Activated CD4-positive, alpha-beta T cell treated with anti-CD3 and anti-CD28 coated beads, Interleukin-2, amount 10 ng/mL, durations not matched to agents 7 days and 5 days (primary cell): ENCODE results near the gene MAP1S. TPM values are rescaled to one million over a fixed set of nuclear protein-coding genes. Genes with fewer than 3 reads are reported as not detected.

ENCODE experiments used
- CTCF ChIA-PET: fragments of 350-600 bp; sonication (Branson Sonifier 250); formaldehyde crosslinking; loops from one replicate; lab custom pipeline; 2021; ENCODE audit warnings: antibody characterized with exemption; lab: Charles Lee
- POLR2A ChIA-PET: fragments of 350-600 bp; sonication (Branson Sonifier 250); formaldehyde crosslinking; loops from one replicate; lab custom pipeline; 2021; ENCODE audit warnings: antibody characterized with exemption; lab: Charles Lee
- DNase-seq: peaks from one replicate; pipeline ENCODE4 v3.0.0-alpha.2; 2020
- H3K27ac Mint-ChIP-seq: one replicate; pipeline ENCODE4 v1.8.0; 2021; ENCODE audit warnings: mild to moderate bottlenecking, moderate library complexity, mixed read lengths
- H3K27me3 Mint-ChIP-seq: one replicate; pipeline ENCODE4 v1.8.0; 2021; ENCODE audit warnings: mixed read lengths
- H3K36me3 Mint-ChIP-seq: one replicate; pipeline ENCODE4 v1.8.0; 2021; ENCODE audit warnings: low read depth, mixed read lengths
- H3K4me1 Mint-ChIP-seq: one replicate; pipeline ENCODE4 v1.8.0; 2021; ENCODE audit warnings: mixed read lengths
- H3K4me3 Mint-ChIP-seq: one replicate; pipeline ENCODE4 v1.8.0; 2021; ENCODE audit warnings: mild to moderate bottlenecking, moderate library complexity, mixed read lengths
- H3K9me3 Mint-ChIP-seq: one replicate; pipeline ENCODE4 v1.8.0; 2021; ENCODE audit warnings: mixed read lengths
- total RNA-seq, 2 experiments: library from RNA; stranded (reverse); gene quantifications; one replicate each; pipeline ENCODE4 v1.2.3, GENCODE V29; 2021

MAP1S gene
- total RNA-seq, 2 experiments from 2014 or later, result 75.3 to 75.7 TPM

DNA sequence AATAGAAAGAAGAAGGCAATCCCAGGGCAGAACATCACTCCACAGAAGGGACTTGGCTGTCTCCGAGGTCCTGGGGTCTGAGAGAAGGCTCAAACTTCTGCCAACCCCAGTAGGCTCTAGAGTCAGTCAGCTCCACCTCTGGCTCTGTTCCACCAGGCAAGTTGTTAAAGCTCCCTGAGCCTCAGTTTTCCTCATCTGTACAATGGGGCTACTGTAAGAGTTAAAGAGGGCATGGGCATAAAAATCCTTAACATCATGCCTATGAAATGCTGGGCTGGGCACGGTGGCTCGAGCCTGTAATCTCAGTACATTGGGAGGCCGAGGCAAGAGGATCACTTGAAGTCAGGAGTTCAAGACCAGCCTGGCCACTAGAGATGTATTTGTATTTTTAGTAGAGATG lies 36.2 kb upstream of the MAP1S start:
- no peak for DNase-seq
- ChIA-PET CTCF (interaction anchor here (0.7 to 1.1 kb wide), 3 partner anchors 8 to 20 kb away, joined by 3 to 4 read pairs (median 3); no protein-coding TSS in a partner anchor), POLR2A (no interaction called here)
- Mint-ChIP-seq H3K4me3 (no peak overlapping the region), H3K36me3 (peaks cover 2% of the 10 kb centered on the region), H3K4me1 (peaks cover 6% of the 10 kb centered on the region), H3K27ac (no peak overlapping the region), H3K9me3 (no peaks in the 10 kb centered on the region), H3K27me3 (peaks cover 68% of the 10 kb centered on the region)

DNA sequence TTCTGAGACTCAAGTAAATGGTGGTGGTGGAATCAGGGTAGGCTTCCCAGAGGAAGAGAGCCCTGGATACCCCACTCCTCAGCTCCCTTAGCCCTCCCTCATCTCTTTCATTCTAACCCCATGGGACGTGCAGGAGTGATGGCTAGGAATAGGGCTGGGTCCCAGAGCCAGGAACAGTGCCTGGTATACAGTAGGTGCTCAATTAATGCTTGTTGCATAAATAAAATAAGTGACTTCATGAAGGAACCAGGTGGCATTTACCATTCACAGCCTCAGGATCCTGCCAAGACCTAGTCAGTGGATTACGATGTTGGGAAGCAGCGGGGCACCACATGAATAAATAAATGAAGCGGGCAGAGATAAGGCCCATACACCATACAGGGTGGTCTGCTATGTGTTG lies 35.0 kb upstream of the MAP1S start:
- H3K27me3 Mint-ChIP-seq, result peaks cover 70% of the 10 kb centered on the region
- no peak overlapping the region for H3K27ac Mint-ChIP-seq
- POLR2A ChIA-PET, result no interaction called here
- H3K4me1 Mint-ChIP-seq, result peaks cover 10% of the 10 kb centered on the region
- peaks cover 2% of the 10 kb centered on the region for H3K36me3 Mint-ChIP-seq
- no peak for DNase-seq
- H3K9me3 Mint-ChIP-seq, result no peaks in the 10 kb centered on the region
- CTCF ChIA-PET, result interaction anchor here (0.6 to 1.4 kb wide), 2 partner anchors 13 to 233 kb away, joined by 3 read pairs; no protein-coding TSS in a partner anchor
- no peak overlapping the region for H3K4me3 Mint-ChIP-seq

DNA sequence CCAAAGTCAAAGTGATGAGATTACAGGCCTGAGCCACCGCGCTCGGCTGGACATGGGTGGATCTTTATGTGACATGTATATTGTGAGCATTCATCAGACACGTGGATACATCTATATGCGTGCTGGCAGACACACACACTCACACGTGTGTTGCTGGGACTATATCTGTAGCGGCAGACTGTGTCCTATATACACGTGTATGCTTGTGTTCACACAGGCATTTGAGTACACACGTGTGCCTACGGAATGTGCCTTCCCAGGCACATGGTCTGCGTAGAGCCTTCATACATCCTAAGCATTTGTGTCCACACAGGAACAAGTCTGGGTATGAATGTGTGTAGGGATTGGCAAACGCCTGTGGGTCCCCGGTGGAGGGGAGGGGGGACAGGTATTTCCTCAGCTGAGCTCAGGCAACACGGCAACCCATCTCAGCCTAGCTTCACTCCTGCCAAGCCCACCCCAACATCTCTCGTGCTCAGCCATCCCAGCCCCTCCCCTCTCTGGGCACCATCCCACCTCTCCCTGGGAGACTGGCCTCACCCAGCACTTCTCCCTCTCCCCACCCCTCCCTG lies 33.7 kb upstream of the MAP1S start:
- peaks cover 2% of the 10 kb centered on the region for H3K36me3 Mint-ChIP-seq
- no peak overlapping the region for H3K27ac Mint-ChIP-seq
- ChIA-PET POLR2A (no interaction called here), CTCF (no interaction called here)
- H3K27me3 Mint-ChIP-seq, result peaks cover 63% of the 10 kb centered on the region
- no peaks in the 10 kb centered on the region for H3K9me3 Mint-ChIP-seq
- no peak for DNase-seq
- peaks cover 7% of the 10 kb centered on the region for H3K4me1 Mint-ChIP-seq
- no peak overlapping the region for H3K4me3 Mint-ChIP-seq

DNA sequence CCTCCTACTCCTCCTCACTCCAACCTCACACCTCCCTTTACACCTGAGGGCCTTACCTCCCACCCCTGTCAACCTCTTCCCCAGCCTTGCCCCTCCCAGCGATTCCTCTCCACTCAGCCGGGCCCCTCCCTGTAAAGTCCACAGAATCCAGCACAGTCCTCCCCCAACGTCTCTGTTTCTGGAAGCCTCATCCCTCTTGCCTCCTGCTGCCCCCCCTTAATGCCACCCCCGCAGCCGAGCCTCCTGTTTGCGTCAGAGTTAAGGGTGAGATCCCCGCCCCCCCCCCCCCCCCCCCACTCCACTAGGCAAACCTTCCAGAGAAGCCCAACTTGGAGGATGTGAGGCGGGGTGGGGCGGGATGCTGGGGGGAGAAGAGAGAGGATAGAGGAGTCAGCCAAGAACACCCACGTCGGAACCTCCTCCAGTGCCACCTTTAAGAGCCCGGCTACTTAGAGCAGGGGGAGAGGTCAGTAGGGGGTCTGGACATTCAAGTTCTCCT lies 33.2 kb upstream of the MAP1S start:
- Mint-ChIP-seq H3K4me1 (peaks cover 7% of the 10 kb centered on the region), H3K9me3 (no peaks in the 10 kb centered on the region), H3K27me3 (peaks cover 65% of the 10 kb centered on the region), H3K36me3 (peaks cover 2% of the 10 kb centered on the region), H3K4me3 (no peak overlapping the region), H3K27ac (no peak overlapping the region)
- POLR2A ChIA-PET, result no interaction called here
- CTCF ChIA-PET, result no interaction called here
- DNase-seq, result no peak

DNA sequence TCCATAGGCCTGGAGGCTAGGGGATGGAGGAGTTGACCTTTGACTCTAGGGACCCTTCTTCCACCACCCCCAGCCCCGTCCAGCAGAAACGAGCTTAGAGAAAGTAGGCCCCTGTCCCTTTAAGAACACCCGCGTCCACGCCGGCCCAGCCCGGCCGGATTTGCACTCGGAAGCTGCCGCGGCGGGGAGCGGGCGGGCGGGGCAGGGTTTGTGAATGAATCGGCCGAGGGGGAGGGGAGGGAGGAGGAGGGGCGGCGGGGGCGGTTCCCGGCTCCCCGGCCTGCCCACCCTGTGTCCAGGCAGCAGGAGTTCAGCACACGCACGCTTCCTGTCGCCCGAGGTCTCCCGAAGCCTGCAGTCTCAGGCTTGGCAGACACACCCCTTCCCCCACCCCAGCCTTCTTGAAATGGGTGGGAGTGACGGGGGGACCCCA lies 32.7 kb upstream of the MAP1S start:
- Mint-ChIP-seq H3K4me1 (peaks cover 7% of the 10 kb centered on the region), H3K27me3 (peaks cover 60% of the 10 kb centered on the region), H3K4me3 (no peak overlapping the region), H3K27ac (no peak overlapping the region), H3K36me3 (peaks cover 2% of the 10 kb centered on the region), H3K9me3 (no peaks in the 10 kb centered on the region)
- no peak for DNase-seq
- ChIA-PET POLR2A (no interaction called here), CTCF (no interaction called here)

DNA sequence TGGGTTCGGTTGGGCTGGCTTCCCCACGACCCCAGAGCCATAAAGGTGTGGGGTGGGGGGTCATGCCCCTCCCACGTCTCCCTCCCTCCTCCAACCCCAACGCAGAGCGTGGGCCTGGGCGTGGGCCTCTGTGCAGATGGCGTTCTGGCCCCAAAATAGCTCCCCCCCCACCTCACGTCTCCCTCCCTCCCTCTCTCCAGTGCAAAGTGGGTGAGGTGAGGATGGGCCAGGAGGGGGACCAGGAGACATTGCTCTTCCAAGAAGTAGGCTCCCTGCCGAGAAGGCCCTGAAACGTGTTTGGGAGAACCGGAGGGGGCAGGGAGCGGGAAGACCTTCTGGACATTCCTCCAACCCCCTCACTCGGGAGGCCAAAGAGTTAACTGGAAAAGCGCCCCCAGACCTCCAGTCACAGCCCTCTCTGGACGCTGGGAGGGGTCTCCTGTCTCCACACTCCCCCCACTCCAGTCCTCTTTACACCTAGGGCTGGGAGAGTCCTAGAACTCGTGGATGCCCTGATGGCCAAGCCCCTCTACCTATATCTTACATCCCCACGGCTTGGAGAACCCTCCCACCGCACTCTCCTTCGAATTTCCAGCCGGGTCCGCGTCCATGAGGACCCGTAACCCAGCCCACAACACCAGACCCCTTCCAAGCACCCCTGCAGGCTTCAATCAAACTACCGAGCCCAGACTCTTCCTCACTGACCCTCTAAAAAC lies 32.0 kb upstream of the MAP1S start:
- Mint-ChIP-seq H3K4me1 (peaks cover 7% of the 10 kb centered on the region), H3K9me3 (no peaks in the 10 kb centered on the region), H3K36me3 (peaks cover 2% of the 10 kb centered on the region), H3K4me3 (no peak overlapping the region), H3K27me3 (peaks cover 60% of the 10 kb centered on the region), H3K27ac (no peak overlapping the region)
- POLR2A ChIA-PET, result no interaction called here
- no peak for DNase-seq
- CTCF ChIA-PET, result no interaction called here

DNA sequence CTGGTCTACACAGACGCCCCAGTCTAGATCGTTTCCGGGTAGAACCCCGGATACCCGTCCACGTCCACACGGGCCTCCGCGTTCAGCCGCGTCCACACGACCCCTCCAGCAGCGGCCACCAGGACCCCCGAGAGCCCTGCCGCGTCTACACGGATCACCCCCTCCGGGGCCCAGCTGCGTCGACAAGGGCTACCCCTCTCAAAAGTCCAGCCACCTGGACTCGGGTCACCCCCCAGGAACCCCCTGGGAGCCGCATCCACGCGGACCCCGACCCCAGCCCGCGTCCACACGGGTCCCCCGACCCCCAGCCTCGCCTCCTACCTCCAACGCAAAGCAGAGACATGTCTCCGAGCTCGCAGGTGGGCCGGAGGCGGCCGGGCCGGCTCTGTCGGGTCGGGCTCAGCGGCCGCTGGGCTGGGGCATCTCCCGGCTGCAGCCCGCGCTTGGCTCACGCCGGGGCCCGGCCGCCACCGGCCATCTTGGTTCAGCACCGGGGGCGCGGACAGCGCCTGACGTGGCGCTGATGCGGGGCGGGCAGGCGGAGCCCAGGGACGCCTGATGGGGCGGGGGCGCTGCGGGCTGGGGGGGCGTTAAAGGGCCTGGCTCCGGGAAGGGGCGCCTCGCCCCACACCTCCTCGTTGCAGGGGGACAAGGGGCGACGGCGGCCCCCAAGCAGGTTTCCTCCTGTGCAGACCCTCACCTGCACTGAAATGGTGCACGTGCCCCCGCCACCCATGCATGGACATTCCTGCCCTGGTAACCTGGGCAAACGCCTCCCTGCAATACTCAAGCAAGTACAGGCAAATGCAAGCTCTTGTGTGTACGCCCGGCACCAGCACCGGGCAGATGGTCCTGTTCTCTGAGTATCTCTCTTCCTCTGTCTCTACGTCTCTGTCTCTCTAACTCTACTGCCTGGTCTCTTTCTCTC lies 31.2 kb upstream of the MAP1S start, which contains the start of gene UNC13A:
UNC13A (minus strand) TSS at position 498 of the 928 bp plus-strand sequence; CDS start at position 343, 155 bp downstream.
- CTCF ChIA-PET, result interaction anchor here (0.6 to 1.5 kb wide), 2 partner anchors 244 to 1637 kb away, joined by 3 to 4 read pairs; partner anchors contain the start of gene CCDC124
- peaks cover 2% of the 10 kb centered on the region for H3K36me3 Mint-ChIP-seq
- no peak within 1 kb of the TSS for H3K27ac Mint-ChIP-seq
- H3K4me3 Mint-ChIP-seq, result no peak within 1 kb of the TSS
- H3K9me3 Mint-ChIP-seq, result no peaks in the 10 kb centered on the region
- peaks cover 63% of the 10 kb centered on the region for H3K27me3 Mint-ChIP-seq
- peak; percentile 54 for DNase-seq
- H3K4me1 Mint-ChIP-seq, result peaks cover 7% of the 10 kb centered on the region
- POLR2A ChIA-PET, result no interaction called here

DNA sequence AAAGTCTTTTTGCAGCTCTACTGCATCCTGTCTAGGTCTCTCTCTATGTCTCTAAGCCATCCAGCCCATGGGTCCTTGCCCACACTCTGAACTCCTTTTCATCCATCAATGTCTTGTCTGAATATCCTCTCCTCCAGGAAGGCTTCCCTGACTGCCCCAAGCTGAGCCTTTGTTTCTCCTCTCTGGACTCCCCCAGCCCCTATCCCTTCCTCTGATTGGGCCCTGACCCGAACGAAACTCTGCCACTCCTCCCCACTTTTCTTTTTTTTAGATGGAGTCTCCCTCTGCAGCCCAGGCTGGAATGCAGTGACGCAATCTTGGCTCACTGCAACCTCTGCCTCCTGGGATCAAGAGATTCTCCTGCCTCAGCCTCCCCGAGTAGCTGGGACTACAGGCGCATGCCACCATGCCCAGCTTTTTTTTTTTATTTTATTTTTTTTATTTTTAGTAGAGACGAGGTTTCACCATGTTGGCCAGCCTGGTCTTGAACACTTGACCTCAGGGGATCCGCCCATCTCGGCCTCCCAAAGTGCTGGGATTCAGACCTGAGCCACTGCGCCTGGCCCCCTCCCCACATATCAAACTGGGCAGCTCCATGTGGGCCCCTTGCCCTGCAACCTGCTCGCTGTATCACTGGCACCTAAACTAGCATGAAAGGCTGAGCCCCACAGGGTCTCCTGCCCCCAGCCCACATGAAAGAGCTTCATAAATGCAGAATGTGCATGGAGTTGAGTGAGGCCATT lies 30.3 kb upstream of the MAP1S start:
- Mint-ChIP-seq H3K9me3 (no peaks in the 10 kb centered on the region), H3K27ac (no peak overlapping the region), H3K4me3 (no peak overlapping the region), H3K4me1 (peaks cover 7% of the 10 kb centered on the region), H3K36me3 (peaks cover 2% of the 10 kb centered on the region), H3K27me3 (peaks cover 56% of the 10 kb centered on the region)
- DNase-seq, result no peak
- POLR2A ChIA-PET, result no interaction called here
- CTCF ChIA-PET, result interaction anchor here (0.6 to 1.5 kb wide), 3 partner anchors 55 to 1638 kb away, joined by 3 to 4 read pairs (median 3); partner anchors contain the start of gene CCDC124

DNA sequence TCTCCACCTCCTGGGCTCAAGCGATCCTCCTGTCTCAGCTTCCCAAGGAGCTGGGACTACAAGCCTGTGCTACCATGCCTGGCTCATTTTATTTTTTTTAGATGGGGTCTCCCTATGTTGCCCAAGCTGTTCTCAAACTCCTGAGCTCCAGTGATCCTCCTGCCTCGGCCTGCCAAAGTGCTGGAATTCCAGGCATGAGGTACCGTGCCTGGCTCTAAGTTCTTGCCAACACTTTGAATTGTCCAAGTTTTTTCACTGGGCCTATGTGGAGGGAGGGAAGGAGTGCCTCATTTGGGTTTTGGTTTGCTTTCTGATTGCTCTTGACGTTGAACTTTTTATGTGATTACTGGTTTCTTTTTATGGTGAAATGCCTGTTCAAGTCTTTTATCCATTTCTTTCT lies 26.7 kb upstream of the MAP1S start:
- peaks cover under 1% of the 10 kb centered on the region for H3K36me3 Mint-ChIP-seq
- no peak overlapping the region for H3K4me3 Mint-ChIP-seq
- peaks cover 31% of the 10 kb centered on the region for H3K27me3 Mint-ChIP-seq
- ChIA-PET POLR2A (no interaction called here), CTCF (interaction anchor here (0.8 to 1.2 kb wide), 2 partner anchors 9 to 12 kb away, joined by 4 to 7 read pairs; no protein-coding TSS in a partner anchor)
- H3K4me1 Mint-ChIP-seq, result peaks cover 5% of the 10 kb centered on the region
- H3K9me3 Mint-ChIP-seq, result no peaks in the 10 kb centered on the region
- no peak for DNase-seq
- no peak overlapping the region for H3K27ac Mint-ChIP-seq

DNA sequence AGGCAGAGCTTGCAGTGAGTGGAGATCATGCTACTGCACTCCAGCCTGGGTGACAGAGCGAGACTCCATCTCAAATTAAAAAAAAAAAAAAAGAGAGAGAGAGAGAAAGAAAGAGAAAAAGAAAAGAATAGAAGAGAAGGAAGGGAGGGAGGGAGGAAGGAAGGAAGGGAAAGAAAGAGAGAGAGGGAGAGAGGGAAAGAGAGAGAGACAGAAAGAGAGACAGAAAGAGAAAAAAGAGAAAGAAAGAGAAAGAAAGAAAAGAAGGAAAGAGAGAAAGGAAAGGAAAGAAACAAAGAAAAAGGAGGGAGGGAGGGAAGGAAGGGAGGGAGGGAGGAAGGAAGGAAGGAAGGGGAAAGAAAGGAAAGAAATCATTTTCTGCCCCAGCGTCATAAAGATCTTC lies 24.1 kb upstream of the MAP1S start:
- DNase-seq, result no peak
- no peak overlapping the region for H3K4me3 Mint-ChIP-seq
- peaks cover 26% of the 10 kb centered on the region for H3K27me3 Mint-ChIP-seq
- CTCF ChIA-PET, result no interaction called here
- H3K36me3 Mint-ChIP-seq, result no peaks in the 10 kb centered on the region
- POLR2A ChIA-PET, result no interaction called here
- no peaks in the 10 kb centered on the region for H3K9me3 Mint-ChIP-seq
- H3K4me1 Mint-ChIP-seq, result no peaks in the 10 kb centered on the region
- no peak overlapping the region for H3K27ac Mint-ChIP-seq

DNA sequence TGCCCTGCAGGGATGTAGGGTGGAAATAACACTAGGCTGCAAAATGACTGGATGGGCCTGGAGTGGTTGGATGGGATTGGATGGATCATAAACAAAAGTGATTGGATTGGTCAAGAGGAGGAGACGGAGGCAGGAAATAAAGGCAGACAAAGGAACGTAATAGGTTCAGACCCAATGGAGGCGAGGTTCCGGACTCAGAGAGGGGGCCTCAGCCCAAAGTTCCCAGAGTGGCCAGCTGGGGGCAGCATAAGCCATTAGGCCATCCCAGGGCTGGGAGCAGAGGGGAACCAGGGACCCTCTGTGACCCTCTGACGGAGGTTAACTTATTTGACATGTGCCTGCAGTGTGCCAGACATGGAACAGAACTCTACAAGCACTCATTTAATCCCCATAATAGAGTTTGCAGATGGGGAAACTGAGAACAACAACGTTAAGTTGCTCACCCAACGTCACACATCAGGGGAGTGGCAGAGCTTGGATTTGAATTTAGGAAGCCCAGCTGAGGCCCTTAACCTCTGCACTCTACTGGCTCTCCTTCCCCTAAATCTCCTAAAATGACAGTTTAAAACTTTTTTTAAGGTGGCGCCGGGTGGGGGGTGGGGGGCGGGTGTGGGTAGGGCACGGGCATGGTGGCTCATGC lies 15.3 kb upstream of the MAP1S start:
- H3K27ac Mint-ChIP-seq, result no peak overlapping the region
- peak; percentile 73 for DNase-seq
- peaks cover 1% of the 10 kb centered on the region for H3K4me1 Mint-ChIP-seq
- H3K27me3 Mint-ChIP-seq, result peaks cover 6% of the 10 kb centered on the region
- no peak overlapping the region for H3K4me3 Mint-ChIP-seq
- CTCF ChIA-PET, result interaction anchor here (0.6 to 1.6 kb wide), 11 partner anchors 12 to 155 kb away, joined by 3 to 9 read pairs (median 3); partner anchors contain the start of gene RPL18A
- no peaks in the 10 kb centered on the region for H3K9me3 Mint-ChIP-seq
- no peaks in the 10 kb centered on the region for H3K36me3 Mint-ChIP-seq
- POLR2A ChIA-PET, result no interaction called here
